WTC11 (cell line): ENCODE data around the gene RAB1A. TPM values are rescaled to one million over a fixed set of nuclear protein-coding genes. Genes with fewer than 3 reads are reported as not detected.

Experiments
- ATAC-seq: fragments of 200-7000 bp; cut with Tn5 transposase; 2 replicates; pipeline ENCODE4 v1.10.0; 2021; ENCODE audit warnings: mild to moderate bottlenecking, moderate library complexity
- CTCF ChIA-PET: fragments of 300-600 bp; sonication (Branson Sonifier 250); formaldehyde crosslinking; loops from one replicate; lab custom pipeline; 2021; ENCODE audit warnings: antibody characterized with exemption; lab: Charles Lee
- POLR2A ChIA-PET: fragments of 350-600 bp; sonication (Branson Sonifier 250); formaldehyde crosslinking; loops from one replicate; lab custom pipeline; 2021; ENCODE audit warnings: antibody characterized with exemption; lab: Charles Lee
- DNase-seq: peaks from one replicate; pipeline ENCODE4 v3.0.0; 2021; ENCODE audit warnings: low spot score
- H3K27ac Mint-ChIP-seq: 2 replicates; pipeline ENCODE4 v1.8.0; 2021; ENCODE audit warnings: mixed read lengths
- H3K27me3 Mint-ChIP-seq: 2 replicates; pipeline ENCODE4 v1.8.0; 2021; ENCODE audit warnings: low read depth, mild to moderate bottlenecking, moderate library complexity, mixed read lengths
- H3K36me3 Mint-ChIP-seq: 2 replicates; pipeline ENCODE4 v1.8.0; 2021; ENCODE audit warnings: mixed read lengths
- H3K4me1 Mint-ChIP-seq: 2 replicates; pipeline ENCODE4 v1.8.0; 2022; ENCODE audit warnings: mixed read lengths
- H3K4me3 Mint-ChIP-seq: 2 replicates; pipeline ENCODE4 v1.8.0; 2021; ENCODE audit warnings: mild to moderate bottlenecking, moderate library complexity, mixed read lengths
- H3K9me3 Mint-ChIP-seq: 2 replicates; pipeline ENCODE4 v1.8.0; 2021; ENCODE audit warnings: mixed read lengths
- ESRRA ChIP-seq: sonication (generic); formaldehyde crosslinking; IDR thresholded peaks from 2 replicates; pipeline ENCODE4 v1.8.1; 2022; ENCODE audit warnings: mild to moderate bottlenecking, missing genetic modification reagents, borderline replicate concordance
- GRHL2 ChIP-seq: fragments of 250-450 bp; sonication (Bioruptor Pico); IDR thresholded peaks from 2 replicates; pipeline ENCODE4 v1.8.0; 2022; ENCODE audit warnings: mild to moderate bottlenecking, moderate library complexity; ENCODE audit not compliant: insufficient replicate concordance, severe bottlenecking
- GTF2I ChIP-seq: fragments of 250-450 bp; sonication (Bioruptor Pico); conservative IDR thresholded peaks from 2 replicates; pipeline ENCODE4 v1.4.0; 2021; ENCODE audit warnings: mild to moderate bottlenecking
- JUN ChIP-seq: sonication (generic); formaldehyde crosslinking; IDR thresholded peaks from 2 replicates; pipeline ENCODE4 v1.8.0; 2023; ENCODE audit warnings: mild to moderate bottlenecking, missing genetic modification reagents
- NR3C1 ChIP-seq: sonication (generic); formaldehyde crosslinking; conservative IDR thresholded peaks from 2 replicates; pipeline ENCODE4 v1.8.1; 2023; ENCODE audit warnings: low read depth, mild to moderate bottlenecking, missing genetic modification reagents
- PRDM15 ChIP-seq: sonication (generic); formaldehyde crosslinking; IDR thresholded peaks from 2 replicates; pipeline ENCODE4 v1.8.0; 2022; ENCODE audit warnings: missing genetic modification reagents
- SMAD4 ChIP-seq: sonication (generic); formaldehyde crosslinking; IDR thresholded peaks from 2 replicates; pipeline ENCODE4 v1.8.0; 2022; ENCODE audit warnings: mild to moderate bottlenecking, missing genetic modification reagents
- SOX15 ChIP-seq: fragments of 250-450 bp; sonication (Bioruptor Pico); IDR thresholded peaks from 2 replicates; pipeline ENCODE4 v1.9.0; 2021; ENCODE audit warnings: mild to moderate bottlenecking
- TCF7 ChIP-seq: sonication (generic); formaldehyde crosslinking; IDR thresholded peaks from 2 replicates; pipeline ENCODE4 v1.8.0; 2022; ENCODE audit warnings: mild to moderate bottlenecking, low read depth, missing genetic modification reagents, moderate library complexity
- TEAD4 ChIP-seq: sonication (generic); formaldehyde crosslinking; IDR thresholded peaks from 2 replicates; pipeline ENCODE4 v1.8.0; 2022; ENCODE audit warnings: mild to moderate bottlenecking, missing genetic modification reagents
- ZBTB21 ChIP-seq: sonication (generic); formaldehyde crosslinking; IDR thresholded peaks from 2 replicates; pipeline ENCODE4 v1.8.1; 2023; ENCODE audit warnings: mild to moderate bottlenecking, missing genetic modification reagents, borderline replicate concordance
- ZNF263 ChIP-seq: sonication (generic); formaldehyde crosslinking; IDR thresholded peaks from 2 replicates; pipeline ENCODE4 v1.8.1; 2022; ENCODE audit warnings: low read depth, mild to moderate bottlenecking, moderate library complexity, missing genetic modification reagents
- ZNF317 ChIP-seq: sonication (generic); formaldehyde crosslinking; IDR thresholded peaks from 2 replicates; pipeline ENCODE4 v1.8.1; 2023; ENCODE audit warnings: low read depth, mild to moderate bottlenecking, moderate library complexity, missing genetic modification reagents, borderline replicate concordance
- ZNF423 ChIP-seq: fragments of 250-450 bp; sonication (Bioruptor Pico); IDR thresholded peaks from 2 replicates; pipeline ENCODE4 v2.1.2; 2022; ENCODE audit warnings: mild to moderate bottlenecking, moderate library complexity
- total RNA-seq: library from RNA; stranded (reverse); gene quantifications from 3 replicates; pipeline ENCODE4 v1.2.3, GENCODE V29; 2021
- TF ChIP-seq, protein P1 (sequence below): sonication (generic); formaldehyde crosslinking; IDR thresholded peaks from 2 replicates; pipeline ENCODE4 v1.8.1; 2022; ENCODE audit warnings: mild to moderate bottlenecking, moderate library complexity, missing genetic modification reagents
- TF ChIP-seq, protein P2 (sequence below): sonication (generic); formaldehyde crosslinking; conservative IDR thresholded peaks from 2 replicates; pipeline ENCODE4 v1.8.1; 2022; ENCODE audit warnings: mild to moderate bottlenecking, missing genetic modification reagents
- TF ChIP-seq, protein P3 (sequence below): sonication (generic); formaldehyde crosslinking; IDR thresholded peaks from 2 replicates; pipeline ENCODE4 v1.8.0; 2023; ENCODE audit warnings: missing genetic modification reagents, mild to moderate bottlenecking, borderline replicate concordance
- TF ChIP-seq, protein P4 (sequence below): sonication (generic); formaldehyde crosslinking; conservative IDR thresholded peaks from 2 replicates; pipeline ENCODE4 v1.8.1; 2023; ENCODE audit warnings: mild to moderate bottlenecking, low read depth, missing genetic modification reagents, moderate library complexity

RAB1A gene
- total RNA-seq, 1 experiment from 2014 or later, result 114 TPM

GRCh38 chr2:65062843-65063825 lies 66.8 kb downstream of the RAB1A start:
- no peaks in the 10 kb centered on the region for H3K36me3 Mint-ChIP-seq
- ChIA-PET POLR2A (interaction anchor here (0.6 to 1.3 kb wide), 2 partner anchors 12 to 536 kb away, joined by 3 read pairs; no protein-coding TSS in a partner anchor), CTCF (interaction anchor here (0.6 to 3.4 kb wide), 8 partner anchors 8 to 363 kb away, joined by 3 to 39 read pairs (median 4); partner anchors contain the start of genes CEP68 and RAB1A)
- DNase-seq (no peak), ATAC-seq (no peak)
- no peaks in the 10 kb centered on the region for H3K9me3 Mint-ChIP-seq
- TF ChIP-seq SOX15, result no peak
- no peak for TF ChIP-seq ZNF317 (CRISPR knock-in tag)
- TF ChIP-seq NR3C1 (CRISPR knock-in tag), result no peak
- no peak for TF ChIP-seq TEAD4
- TF ChIP-seq, protein P1, sequence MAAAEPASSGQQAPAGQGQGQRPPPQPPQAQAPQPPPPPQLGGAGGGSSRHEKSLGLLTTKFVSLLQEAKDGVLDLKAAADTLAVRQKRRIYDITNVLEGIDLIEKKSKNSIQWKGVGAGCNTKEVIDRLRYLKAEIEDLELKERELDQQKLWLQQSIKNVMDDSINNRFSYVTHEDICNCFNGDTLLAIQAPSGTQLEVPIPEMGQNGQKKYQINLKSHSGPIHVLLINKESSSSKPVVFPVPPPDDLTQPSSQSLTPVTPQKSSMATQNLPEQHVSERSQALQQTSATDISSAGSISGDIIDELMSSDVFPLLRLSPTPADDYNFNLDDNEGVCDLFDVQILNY (CRISPR knock-in tag), result no peak
- TF ChIP-seq ZNF423 (CRISPR knock-in tag), result no peak
- TF ChIP-seq GRHL2 (CRISPR knock-in tag), result no peak
- no peak for TF ChIP-seq JUN
- no peak for TF ChIP-seq GTF2I (CRISPR knock-in tag)
- TF ChIP-seq, protein P2, sequence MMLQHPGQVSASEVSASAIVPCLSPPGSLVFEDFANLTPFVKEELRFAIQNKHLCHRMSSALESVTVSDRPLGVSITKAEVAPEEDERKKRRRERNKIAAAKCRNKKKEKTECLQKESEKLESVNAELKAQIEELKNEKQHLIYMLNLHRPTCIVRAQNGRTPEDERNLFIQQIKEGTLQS (CRISPR knock-in tag), result no peak
- TF ChIP-seq PRDM15 (CRISPR knock-in tag), result no peak
- TF ChIP-seq TCF7, result no peak
- TF ChIP-seq, protein P3, sequence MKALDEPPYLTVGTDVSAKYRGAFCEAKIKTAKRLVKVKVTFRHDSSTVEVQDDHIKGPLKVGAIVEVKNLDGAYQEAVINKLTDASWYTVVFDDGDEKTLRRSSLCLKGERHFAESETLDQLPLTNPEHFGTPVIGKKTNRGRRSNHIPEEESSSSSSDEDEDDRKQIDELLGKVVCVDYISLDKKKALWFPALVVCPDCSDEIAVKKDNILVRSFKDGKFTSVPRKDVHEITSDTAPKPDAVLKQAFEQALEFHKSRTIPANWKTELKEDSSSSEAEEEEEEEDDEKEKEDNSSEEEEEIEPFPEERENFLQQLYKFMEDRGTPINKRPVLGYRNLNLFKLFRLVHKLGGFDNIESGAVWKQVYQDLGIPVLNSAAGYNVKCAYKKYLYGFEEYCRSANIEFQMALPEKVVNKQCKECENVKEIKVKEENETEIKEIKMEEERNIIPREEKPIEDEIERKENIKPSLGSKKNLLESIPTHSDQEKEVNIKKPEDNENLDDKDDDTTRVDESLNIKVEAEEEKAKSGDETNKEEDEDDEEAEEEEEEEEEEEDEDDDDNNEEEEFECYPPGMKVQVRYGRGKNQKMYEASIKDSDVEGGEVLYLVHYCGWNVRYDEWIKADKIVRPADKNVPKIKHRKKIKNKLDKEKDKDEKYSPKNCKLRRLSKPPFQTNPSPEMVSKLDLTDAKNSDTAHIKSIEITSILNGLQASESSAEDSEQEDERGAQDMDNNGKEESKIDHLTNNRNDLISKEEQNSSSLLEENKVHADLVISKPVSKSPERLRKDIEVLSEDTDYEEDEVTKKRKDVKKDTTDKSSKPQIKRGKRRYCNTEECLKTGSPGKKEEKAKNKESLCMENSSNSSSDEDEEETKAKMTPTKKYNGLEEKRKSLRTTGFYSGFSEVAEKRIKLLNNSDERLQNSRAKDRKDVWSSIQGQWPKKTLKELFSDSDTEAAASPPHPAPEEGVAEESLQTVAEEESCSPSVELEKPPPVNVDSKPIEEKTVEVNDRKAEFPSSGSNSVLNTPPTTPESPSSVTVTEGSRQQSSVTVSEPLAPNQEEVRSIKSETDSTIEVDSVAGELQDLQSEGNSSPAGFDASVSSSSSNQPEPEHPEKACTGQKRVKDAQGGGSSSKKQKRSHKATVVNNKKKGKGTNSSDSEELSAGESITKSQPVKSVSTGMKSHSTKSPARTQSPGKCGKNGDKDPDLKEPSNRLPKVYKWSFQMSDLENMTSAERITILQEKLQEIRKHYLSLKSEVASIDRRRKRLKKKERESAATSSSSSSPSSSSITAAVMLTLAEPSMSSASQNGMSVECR, result no peak
- TF ChIP-seq ZNF263 (CRISPR knock-in tag), result no peak
- TF ChIP-seq, protein P4, sequence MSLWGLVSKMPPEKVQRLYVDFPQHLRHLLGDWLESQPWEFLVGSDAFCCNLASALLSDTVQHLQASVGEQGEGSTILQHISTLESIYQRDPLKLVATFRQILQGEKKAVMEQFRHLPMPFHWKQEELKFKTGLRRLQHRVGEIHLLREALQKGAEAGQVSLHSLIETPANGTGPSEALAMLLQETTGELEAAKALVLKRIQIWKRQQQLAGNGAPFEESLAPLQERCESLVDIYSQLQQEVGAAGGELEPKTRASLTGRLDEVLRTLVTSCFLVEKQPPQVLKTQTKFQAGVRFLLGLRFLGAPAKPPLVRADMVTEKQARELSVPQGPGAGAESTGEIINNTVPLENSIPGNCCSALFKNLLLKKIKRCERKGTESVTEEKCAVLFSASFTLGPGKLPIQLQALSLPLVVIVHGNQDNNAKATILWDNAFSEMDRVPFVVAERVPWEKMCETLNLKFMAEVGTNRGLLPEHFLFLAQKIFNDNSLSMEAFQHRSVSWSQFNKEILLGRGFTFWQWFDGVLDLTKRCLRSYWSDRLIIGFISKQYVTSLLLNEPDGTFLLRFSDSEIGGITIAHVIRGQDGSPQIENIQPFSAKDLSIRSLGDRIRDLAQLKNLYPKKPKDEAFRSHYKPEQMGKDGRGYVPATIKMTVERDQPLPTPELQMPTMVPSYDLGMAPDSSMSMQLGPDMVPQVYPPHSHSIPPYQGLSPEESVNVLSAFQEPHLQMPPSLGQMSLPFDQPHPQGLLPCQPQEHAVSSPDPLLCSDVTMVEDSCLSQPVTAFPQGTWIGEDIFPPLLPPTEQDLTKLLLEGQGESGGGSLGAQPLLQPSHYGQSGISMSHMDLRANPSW (CRISPR knock-in tag), result no peak
- no peak for TF ChIP-seq ESRRA (CRISPR knock-in tag)
- TF ChIP-seq SMAD4 (CRISPR knock-in tag), result no peak
- TF ChIP-seq ZBTB21, result no peak
- peak overlapping the region; percentile 58; the same call in 1 of the 2 replicates for H3K27ac Mint-ChIP-seq
- peaks cover 19% of the 10 kb centered on the region for H3K4me1 Mint-ChIP-seq
- H3K4me3 Mint-ChIP-seq, result no peak overlapping the region
- no peaks in the 10 kb centered on the region for H3K27me3 Mint-ChIP-seq
